CD4-positive, alpha-beta T cell (primary cell): ENCODE data around the gene CPAMD8. TPM values are rescaled to one million over a fixed set of nuclear protein-coding genes. Genes with fewer than 3 reads are reported as not detected.
"Not testable (repeated sequence)": the region's sequence is repeated elsewhere in the genome, so short reads cannot be mapped to it uniquely, and the experiment has no call there.

Experiments
- ATAC-seq: fragments of 200-7000 bp; cut with Tn5 transposase; one replicate; pipeline ENCODE4 v1.10.0; 2022; ENCODE audit warnings: mild to moderate bottlenecking; ENCODE audit not compliant: poor library complexity
- CTCF ChIA-PET: fragments of 350-600 bp; sonication (Branson Sonifier 250); formaldehyde crosslinking; loops from one replicate; lab custom pipeline; 2021; ENCODE audit warnings: antibody characterized with exemption, inconsistent platforms; lab: Charles Lee
- POLR2A ChIA-PET: fragments of 350-600 bp; sonication (Branson Sonifier 250); formaldehyde crosslinking; loops from one replicate; lab custom pipeline; 2021; ENCODE audit warnings: antibody characterized with exemption, inconsistent platforms; lab: Charles Lee
- DNase-seq, 14 experiments: peaks; one replicate each; pipeline ENCODE4 v3.0.0-alpha.2; 2013 to 2020; ENCODE audit warnings: mixed read lengths in 2 of 14
- H3K27ac ChIP-seq, 2 donors: one replicate each; pipeline versions ENCODE4 v1.5.1 to v1.7.0; 2013; ENCODE audit warnings: low read length in 2 of 2, low read depth in 1 of 2, mild to moderate bottlenecking in 1 of 2
- H3K27me3 ChIP-seq, 2 experiments: 1 replicate in 1 of 2; 2 replicates in 1 of 2; pipeline versions ENCODE4 v1.6.1 to v1.7.0; 2013; ENCODE audit warnings: low read length in 2 of 2, control low read depth in 1 of 2, mild to moderate bottlenecking in 1 of 2, moderate library complexity in 1 of 2; ENCODE audit not compliant: insufficient read depth in 2 of 2, control insufficient read depth in 1 of 2
- H3K36me3 ChIP-seq: one replicate; pipeline ENCODE4 v1.6.1; 2013; ENCODE audit warnings: low read length, control low read depth; ENCODE audit not compliant: insufficient read depth
- H3K4me1 ChIP-seq: one replicate; pipeline ENCODE4 v1.6.1; 2013; ENCODE audit warnings: low read length, control low read depth; ENCODE audit not compliant: insufficient read depth
- H3K4me3 ChIP-seq: one replicate; pipeline ENCODE4 v1.5.1; 2013; ENCODE audit warnings: mild to moderate bottlenecking, low read length, moderate library complexity
- H3K9me3 ChIP-seq, 2 experiments: 1 replicate in 1 of 2; 2 replicates in 1 of 2; pipeline versions ENCODE4 v1.6.1 to v1.7.0; 2013; ENCODE audit warnings: low read length in 2 of 2, mild to moderate bottlenecking in 2 of 2, control low read depth in 1 of 2, moderate library complexity in 1 of 2; ENCODE audit not compliant: control insufficient read depth in 1 of 2, insufficient read depth in 1 of 2
- H3K27ac Mint-ChIP-seq: one replicate; pipeline ENCODE4 v1.8.0; 2020; ENCODE audit warnings: mixed read lengths
- H3K27me3 Mint-ChIP-seq: one replicate; pipeline ENCODE4 v1.8.0; 2021; ENCODE audit warnings: mixed read lengths
- H3K36me3 Mint-ChIP-seq: one replicate; pipeline ENCODE4 v1.8.0; 2021; ENCODE audit warnings: low read depth, mixed read lengths
- H3K4me1 Mint-ChIP-seq: one replicate; pipeline ENCODE4 v1.8.0; 2021; ENCODE audit warnings: low read depth, mixed read lengths
- H3K4me3 Mint-ChIP-seq: one replicate; pipeline ENCODE4 v1.8.0; 2020; ENCODE audit warnings: mild to moderate bottlenecking, mixed read lengths
- H3K9me3 Mint-ChIP-seq: one replicate; pipeline ENCODE4 v1.8.0; 2020; ENCODE audit warnings: mixed read lengths
- intact Hi-C, 2 experiments: fragments of 100-400 bp; cut with DNase I in 1 of 2; cut with micrococcal nuclease in 1 of 2; formaldehyde crosslinking; loops; one replicate each; pipeline versions ENCODE4 v1.15.1 to v1.9.0; 2023 to 2025; cut with DNase I, micrococcal nuclease
- total RNA-seq, 174 experiments: library from RNA in 2 of 174; stranded (reverse) in 2 of 174; gene quantifications; one replicate each; pipeline ENCODE4 v1.2.3 and lab custom pipeline; 2021 to 2026
- TF ChIP-seq, protein P1 (sequence below): fragments of 200-600 bp; IDR thresholded peaks from one replicate; pipeline ENCODE4 v1.8.0; 2022; ENCODE audit warnings: antibody characterized with exemption, mild to moderate bottlenecking

The CPAMD8 gene
- total RNA-seq, 2 experiments from 2014 or later: 0.05 to 0.34 TPM

DNA sequence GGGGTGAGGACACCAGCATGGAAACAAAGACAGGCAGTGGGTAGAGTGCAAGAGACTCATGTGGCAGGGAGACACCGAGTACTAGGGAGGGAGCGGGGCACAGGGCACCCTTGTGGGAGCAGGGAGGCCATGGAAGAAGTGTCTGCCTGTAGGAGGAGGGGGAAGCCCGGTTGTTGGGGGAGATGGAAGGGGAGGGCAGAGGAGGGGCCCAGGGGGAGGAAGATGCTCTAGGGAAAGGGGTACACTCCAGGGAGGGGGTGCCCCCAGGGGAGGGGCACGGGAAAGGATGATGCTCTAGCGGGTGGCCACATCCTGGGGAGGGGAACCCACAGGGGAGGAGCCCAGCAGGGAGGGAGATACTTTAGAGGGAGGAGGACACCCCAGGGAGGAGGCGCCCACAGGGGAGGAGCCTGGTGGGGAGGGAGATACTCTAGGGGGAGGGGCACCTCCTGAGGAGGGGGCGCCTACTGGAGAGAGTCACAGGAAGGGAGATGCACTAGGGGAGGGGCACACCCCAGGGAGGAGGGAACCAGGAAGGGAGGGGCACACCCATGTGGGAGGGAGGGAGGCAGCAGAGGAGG, 24.9 kb downstream of the CPAMD8 start:
- Mint-ChIP-seq H3K27me3 (peaks cover 18% of the 10 kb centered on the region), H3K27ac (no peak overlapping the region), H3K36me3 (no peaks in the 10 kb centered on the region), H3K4me3 (no peak overlapping the region), H3K9me3 (peaks cover 4% of the 10 kb centered on the region), H3K4me1 (no peaks in the 10 kb centered on the region)
- Histone ChIP-seq H3K4me1 (peaks cover 33% of the 10 kb centered on the region), H3K27me3 (no peaks in the 10 kb centered on the region), H3K36me3 (no peaks in the 10 kb centered on the region), H3K27ac (peak overlapping the region; percentile 45 to 56), H3K4me3 (peak overlapping the region; percentile 26), H3K9me3 (peaks cover 4 to 5% of the 10 kb centered on the region in 2 experiments)
- DNase-seq (peak in 13 of 14 experiments; percentile 51 to 97 (median 72)), ATAC-seq (no peak)
- intact Hi-C loops: no loop called here
- TF ChIP-seq, protein P1, sequence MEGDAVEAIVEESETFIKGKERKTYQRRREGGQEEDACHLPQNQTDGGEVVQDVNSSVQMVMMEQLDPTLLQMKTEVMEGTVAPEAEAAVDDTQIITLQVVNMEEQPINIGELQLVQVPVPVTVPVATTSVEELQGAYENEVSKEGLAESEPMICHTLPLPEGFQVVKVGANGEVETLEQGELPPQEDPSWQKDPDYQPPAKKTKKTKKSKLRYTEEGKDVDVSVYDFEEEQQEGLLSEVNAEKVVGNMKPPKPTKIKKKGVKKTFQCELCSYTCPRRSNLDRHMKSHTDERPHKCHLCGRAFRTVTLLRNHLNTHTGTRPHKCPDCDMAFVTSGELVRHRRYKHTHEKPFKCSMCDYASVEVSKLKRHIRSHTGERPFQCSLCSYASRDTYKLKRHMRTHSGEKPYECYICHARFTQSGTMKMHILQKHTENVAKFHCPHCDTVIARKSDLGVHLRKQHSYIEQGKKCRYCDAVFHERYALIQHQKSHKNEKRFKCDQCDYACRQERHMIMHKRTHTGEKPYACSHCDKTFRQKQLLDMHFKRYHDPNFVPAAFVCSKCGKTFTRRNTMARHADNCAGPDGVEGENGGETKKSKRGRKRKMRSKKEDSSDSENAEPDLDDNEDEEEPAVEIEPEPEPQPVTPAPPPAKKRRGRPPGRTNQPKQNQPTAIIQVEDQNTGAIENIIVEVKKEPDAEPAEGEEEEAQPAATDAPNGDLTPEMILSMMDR: no peak
- ChIA-PET POLR2A (no interaction called here), CTCF (no interaction called here)

DNA sequence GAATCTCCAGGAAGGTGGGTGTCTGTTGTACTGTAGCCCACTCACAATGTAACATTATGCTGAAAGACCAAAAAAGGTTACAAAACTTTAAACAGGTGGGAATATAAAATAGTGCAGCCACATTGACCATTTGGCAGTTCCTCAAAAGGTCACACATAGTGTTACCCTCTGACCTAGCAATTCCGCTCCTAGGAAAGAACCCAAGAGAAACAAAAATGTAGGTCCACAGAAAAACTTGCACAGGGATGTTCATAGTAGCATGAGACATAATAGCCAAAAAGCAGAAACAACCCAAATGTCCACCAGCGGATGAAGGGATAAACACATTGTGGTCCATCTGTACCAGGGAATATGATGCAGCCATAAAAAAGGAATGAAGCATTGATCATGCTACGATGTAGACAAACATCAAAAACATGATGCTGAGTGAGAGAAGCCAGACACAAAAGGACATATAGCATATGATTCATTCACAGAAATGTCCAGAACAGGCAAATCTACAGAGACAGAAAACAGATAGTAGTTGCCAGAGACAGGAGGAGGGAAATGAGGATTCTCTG, 27.9 kb downstream of the CPAMD8 start:
- no peak overlapping the region for H3K27ac ChIP-seq
- H3K4me3 ChIP-seq: no peak overlapping the region
- TF ChIP-seq, protein P1: no peak
- POLR2A ChIA-PET: no interaction called here
- peaks cover 33% of the 10 kb centered on the region for H3K4me1 ChIP-seq
- ATAC-seq: no peak
- Mint-ChIP-seq H3K9me3 (peaks cover 6% of the 10 kb centered on the region), H3K4me1 (no peaks in the 10 kb centered on the region), H3K27ac (no peak overlapping the region), H3K36me3 (no peaks in the 10 kb centered on the region), H3K27me3 (peaks cover 4% of the 10 kb centered on the region), H3K4me3 (no peak overlapping the region)
- CTCF ChIA-PET: no interaction called here
- peaks cover 5 to 6% of the 10 kb centered on the region in 2 experiments for H3K9me3 ChIP-seq
- H3K36me3 ChIP-seq: no peaks in the 10 kb centered on the region
- no peaks in the 10 kb centered on the region for H3K27me3 ChIP-seq
- intact Hi-C loops: no loop called here
- no peak for DNase-seq

DNA sequence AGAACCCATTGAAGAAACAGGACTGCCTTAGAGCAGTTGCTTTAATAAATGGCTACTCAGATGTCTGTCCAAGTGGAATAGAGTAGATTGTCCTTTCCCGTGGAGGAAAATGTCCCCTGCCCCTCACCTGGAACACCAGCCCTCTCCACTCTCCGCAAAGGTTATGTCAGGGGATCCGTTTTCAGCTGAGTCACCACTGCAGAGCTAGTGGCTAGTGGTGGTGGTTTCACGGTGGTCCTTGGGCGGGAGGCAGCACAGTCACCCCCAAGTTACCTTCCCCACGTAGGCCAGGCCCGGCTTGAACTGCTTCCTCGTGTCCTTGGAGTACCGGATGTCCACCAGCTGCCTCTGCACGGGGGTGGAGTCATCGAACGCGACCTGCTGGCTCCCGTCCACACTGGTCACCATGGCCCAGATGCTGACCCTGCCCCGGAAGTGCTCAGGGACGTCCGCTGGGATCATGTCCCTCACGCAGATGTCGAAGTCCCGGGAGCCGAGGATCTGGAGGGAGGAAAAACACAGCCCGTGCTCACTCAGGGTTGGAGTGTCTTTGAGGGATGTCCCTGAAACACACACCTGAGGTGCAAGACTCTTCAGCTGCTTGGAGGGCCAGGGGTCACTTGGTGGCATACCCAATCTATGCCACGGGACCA, 29.6 kb downstream of the CPAMD8 start:
- intact Hi-C loops, CTCF ChIA-PET, H3K9me3 Mint-ChIP-seq, POLR2A ChIA-PET, H3K27me3 ChIP-seq, DNase-seq, ATAC-seq, H3K36me3 Mint-ChIP-seq, H3K27ac Mint-ChIP-seq, H3K27ac ChIP-seq, H3K4me3 ChIP-seq, H3K4me3 Mint-ChIP-seq, H3K27me3 Mint-ChIP-seq, H3K4me1 Mint-ChIP-seq, H3K36me3 ChIP-seq: not testable (repeated sequence)
- H3K9me3 ChIP-seq: peaks cover 7 to 15% of the 10 kb centered on the region in 2 experiments
- H3K4me1 ChIP-seq: peaks cover 20% of the 10 kb centered on the region
